H9 (cell line): ENCODE data around the gene GPD1L. TPM values are rescaled to one million over a fixed set of nuclear protein-coding genes. Genes with fewer than 3 reads are reported as not detected.

Experiments used
- DNase-seq: peaks from one replicate; pipeline ENCODE4 v3.0.0-alpha.2; 2017
- H2AFZ ChIP-seq: one replicate; pipeline ENCODE4 v1.6.1; 2013; ENCODE audit warnings: mild to moderate bottlenecking, low read length, control low read depth, moderate library complexity
- H2AK5ac ChIP-seq: 2 replicates; pipeline ENCODE4 v1.6.1; 2013; ENCODE audit warnings: low read length, control low read depth, mixed read lengths; ENCODE audit not compliant: insufficient read length
- H2BK120ac ChIP-seq: one replicate; pipeline ENCODE4 v1.6.1; 2013; ENCODE audit warnings: low read depth, mild to moderate bottlenecking, low read length, control low read depth, inconsistent platforms; ENCODE audit not compliant: poor library complexity, severe bottlenecking
- H2BK12ac ChIP-seq: 2 replicates; pipeline ENCODE4 v1.6.1; 2013; ENCODE audit warnings: low read length, control low read depth, mixed read lengths, low read depth; ENCODE audit not compliant: insufficient read length
- H2BK15ac ChIP-seq: 2 replicates; pipeline ENCODE4 v1.6.1; 2013; ENCODE audit warnings: low read depth, low read length, control low read depth
- H2BK20ac ChIP-seq: one replicate; pipeline ENCODE4 v1.6.1; 2013; ENCODE audit warnings: low read depth, mild to moderate bottlenecking, low read length, control low read depth, inconsistent platforms; ENCODE audit not compliant: poor library complexity, severe bottlenecking
- H2BK5ac ChIP-seq: 2 replicates; pipeline ENCODE4 v1.6.1; 2013; ENCODE audit warnings: low read length, control low read depth, mixed read lengths; ENCODE audit not compliant: insufficient read length
- H3K14ac ChIP-seq: 2 replicates; pipeline ENCODE4 v1.6.1; 2013; ENCODE audit warnings: low read length, control low read depth; ENCODE audit not compliant: insufficient read depth
- H3K18ac ChIP-seq: 2 replicates; pipeline ENCODE4 v1.6.1; 2013; ENCODE audit warnings: low read depth, mild to moderate bottlenecking, mixed read lengths, low read length, control low read depth; ENCODE audit not compliant: insufficient read length
- H3K23ac ChIP-seq: 2 replicates; pipeline ENCODE4 v1.6.1; 2013; ENCODE audit warnings: low read length, control low read depth, mixed read lengths, low read depth; ENCODE audit not compliant: insufficient read length
- H3K23me2 ChIP-seq: 2 replicates; pipeline ENCODE4 v1.6.1; 2013; ENCODE audit warnings: low read depth, mild to moderate bottlenecking, mixed read lengths, low read length, control low read depth; ENCODE audit not compliant: insufficient read length, poor library complexity, severe bottlenecking
- H3K27ac ChIP-seq: 2 replicates; pipeline ENCODE4 v1.5.1; 2013; ENCODE audit warnings: low read length, control low read depth, mixed read lengths, low read depth; ENCODE audit not compliant: insufficient read length
- H3K27me3 ChIP-seq: 2 replicates; pipeline ENCODE4 v1.6.1; 2013; ENCODE audit warnings: low read length, control low read depth, inconsistent platforms; ENCODE audit not compliant: insufficient read depth
- H3K4ac ChIP-seq: 2 replicates; pipeline ENCODE4 v1.6.1; 2013; ENCODE audit warnings: low read depth, mild to moderate bottlenecking, control low read depth, inconsistent platforms, low read length, moderate library complexity
- H3K4me1 ChIP-seq: 2 replicates; pipeline ENCODE4 v1.6.1; 2013; ENCODE audit warnings: low read length, control low read depth, inconsistent platforms; ENCODE audit not compliant: insufficient read depth
- H3K4me2 ChIP-seq: 2 replicates; pipeline ENCODE4 v1.6.1; 2013; ENCODE audit warnings: low read length, control low read depth, mixed read lengths; ENCODE audit not compliant: insufficient read length, insufficient read depth
- H3K56ac ChIP-seq: 2 replicates; pipeline ENCODE4 v1.6.1; 2013; ENCODE audit warnings: low read depth, mild to moderate bottlenecking, mixed read lengths, low read length, control low read depth; ENCODE audit not compliant: insufficient read length
- H3K79me1 ChIP-seq: 2 replicates; pipeline ENCODE4 v1.6.1; 2013; ENCODE audit warnings: low read depth, mild to moderate bottlenecking, moderate library complexity, low read length, control low read depth, inconsistent platforms; ENCODE audit not compliant: insufficient read depth, poor library complexity, severe bottlenecking
- H3K79me2 ChIP-seq: 2 replicates; pipeline ENCODE4 v1.6.1; 2013; ENCODE audit warnings: low read length, control low read depth, inconsistent platforms; ENCODE audit not compliant: insufficient read depth
- H3K9ac ChIP-seq: 2 replicates; pipeline ENCODE4 v1.6.1; 2013; ENCODE audit warnings: low read length, control low read depth, mixed read lengths; ENCODE audit not compliant: insufficient read length; ENCODE audit errors: extremely low read depth
- H3K9me3 ChIP-seq: one replicate; pipeline ENCODE4 v1.6.1; 2013; ENCODE audit warnings: low read depth, low read length, inconsistent platforms; ENCODE audit not compliant: control insufficient read depth
- H3T11ph ChIP-seq: one replicate; pipeline ENCODE4 v1.6.1; 2013; ENCODE audit warnings: mild to moderate bottlenecking, low read length, control low read depth, inconsistent platforms
- H4K20me1 ChIP-seq: one replicate; pipeline ENCODE4 v1.6.1; 2013; ENCODE audit not compliant: control insufficient read depth, insufficient read length, insufficient read depth
- H4K5ac ChIP-seq: 2 replicates; pipeline ENCODE4 v1.6.1; 2013; ENCODE audit warnings: low read depth, mild to moderate bottlenecking, mixed read lengths, low read length, control low read depth; ENCODE audit not compliant: insufficient read length
- H4K8ac ChIP-seq: replicated peaks from 2 replicates; pipeline ENCODE4 v1.6.1; 2013; ENCODE audit warnings: low read length, control low read depth, mixed read lengths, low read depth; ENCODE audit not compliant: insufficient read length
- H4K91ac ChIP-seq: 2 replicates; pipeline ENCODE4 v1.6.1; 2013; ENCODE audit warnings: low read depth, mild to moderate bottlenecking, moderate library complexity, mixed read lengths, low read length, control low read depth; ENCODE audit not compliant: insufficient read length
- H3K27ac Mint-ChIP-seq, 3 experiments: 2 replicates in 2 of 3; 3 replicates in 1 of 3; pipeline ENCODE4 v1.8.0; 2020 to 2021; ENCODE audit warnings: mixed read lengths in 3 of 3, mild to moderate bottlenecking in 1 of 3, moderate library complexity in 1 of 3
- H3K27me3 Mint-ChIP-seq: 2 replicates; pipeline ENCODE4 v1.8.0; 2021; ENCODE audit warnings: low read depth, mild to moderate bottlenecking, moderate library complexity, mixed read lengths
- H3K36me3 Mint-ChIP-seq, 3 experiments: 2 replicates in 2 of 3; 3 replicates in 1 of 3; pipeline ENCODE4 v1.8.0; 2020 to 2021; ENCODE audit warnings: low read depth in 3 of 3, mixed read lengths in 3 of 3; ENCODE audit not compliant: insufficient read depth in 1 of 3
- H3K4me1 Mint-ChIP-seq, 2 experiments: 2 replicates each; pipeline ENCODE4 v1.8.0; 2020; ENCODE audit warnings: mixed read lengths in 2 of 2
- H3K4me3 Mint-ChIP-seq, 2 experiments: 2 replicates in 1 of 2; 3 replicates in 1 of 2; pipeline ENCODE4 v1.8.0; 2020 to 2021; ENCODE audit warnings: mild to moderate bottlenecking in 2 of 2, mixed read lengths in 2 of 2, moderate library complexity in 1 of 2
- H3K9me3 Mint-ChIP-seq, 2 experiments: 2 replicates in 1 of 2; 3 replicates in 1 of 2; pipeline ENCODE4 v1.8.0; 2020; ENCODE audit warnings: mild to moderate bottlenecking in 2 of 2, mixed read lengths in 2 of 2, moderate library complexity in 1 of 2
- WGBS: extraction: QIAGEN DNeasy Blood & Tissue Kit; methylation state at CpG from one replicate; pipeline ENCODE4 v1.1.7; 2013; ENCODE audit warnings: missing lambda C conversion rate, low lambda C conversion rate, mixed read lengths; ENCODE audit not compliant: insufficient read length; ENCODE audit errors: extremely low coverage; 5-methylcytosine and 5-hydroxymethylcytosine counted together
- total RNA-seq: library from RNA; stranded (reverse); gene quantifications from 2 replicates; pipeline ENCODE4 v1.2.1, GENCODE V29; 2021
- TF ChIP-seq, protein P1 (sequence below): fragments of 200-600 bp; sonication (generic); conservative IDR thresholded peaks from 3 replicates; pipeline ENCODE4 v1.8.0; 2021; ENCODE audit warnings: antibody characterized with exemption, mild to moderate bottlenecking

The GPD1L gene
- total RNA-seq, 1 experiment from 2014 or later: 3.7 TPM

DNA sequence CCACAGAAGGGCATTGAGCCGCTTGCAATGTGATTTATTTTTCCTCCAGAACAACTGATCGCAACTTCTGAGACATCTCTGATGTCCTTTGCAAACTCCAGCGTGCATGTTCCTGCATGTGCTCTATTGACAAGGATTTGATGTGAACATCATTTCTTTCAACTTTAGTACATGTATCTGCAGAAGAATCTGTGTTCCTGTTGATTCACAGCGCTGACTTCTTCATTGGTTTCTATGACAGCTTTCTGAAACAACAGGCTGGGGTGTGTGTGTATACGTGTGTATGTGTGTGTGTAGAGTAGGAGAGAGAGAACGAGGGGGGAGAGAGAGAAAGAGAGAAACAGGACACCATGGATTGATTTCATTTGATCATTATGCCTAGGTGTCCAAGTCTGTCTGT, 75.4 kb downstream of the GPD1L start:
- H3K27me3 ChIP-seq: no peaks in the 10 kb centered on the region
- peaks cover 2% of the 10 kb centered on the region for H3K27me3 Mint-ChIP-seq
- no peak overlapping the region for H3K27ac Mint-ChIP-seq
- H3K56ac ChIP-seq: no peak overlapping the region
- no peaks in the 10 kb centered on the region for H3K79me1 ChIP-seq
- H4K8ac ChIP-seq: no peak overlapping the region
- no peak overlapping the region for H2AFZ ChIP-seq
- H3K9me3 ChIP-seq: no peaks in the 10 kb centered on the region
- H3K79me2 ChIP-seq: no peaks in the 10 kb centered on the region
- H4K20me1 ChIP-seq: no peaks in the 10 kb centered on the region
- no peaks in the 10 kb centered on the region for H3K9me3 Mint-ChIP-seq
- no peaks in the 10 kb centered on the region for H3K36me3 Mint-ChIP-seq
- no peak overlapping the region for H3K27ac ChIP-seq
- no CpG with 5 or more reads among the region's 6 CpGs for WGBS
- H2BK15ac ChIP-seq: no peak overlapping the region
- H3K4me1 ChIP-seq: no peaks in the 10 kb centered on the region
- H3K9ac ChIP-seq: no peak overlapping the region
- TF ChIP-seq, protein P1, sequence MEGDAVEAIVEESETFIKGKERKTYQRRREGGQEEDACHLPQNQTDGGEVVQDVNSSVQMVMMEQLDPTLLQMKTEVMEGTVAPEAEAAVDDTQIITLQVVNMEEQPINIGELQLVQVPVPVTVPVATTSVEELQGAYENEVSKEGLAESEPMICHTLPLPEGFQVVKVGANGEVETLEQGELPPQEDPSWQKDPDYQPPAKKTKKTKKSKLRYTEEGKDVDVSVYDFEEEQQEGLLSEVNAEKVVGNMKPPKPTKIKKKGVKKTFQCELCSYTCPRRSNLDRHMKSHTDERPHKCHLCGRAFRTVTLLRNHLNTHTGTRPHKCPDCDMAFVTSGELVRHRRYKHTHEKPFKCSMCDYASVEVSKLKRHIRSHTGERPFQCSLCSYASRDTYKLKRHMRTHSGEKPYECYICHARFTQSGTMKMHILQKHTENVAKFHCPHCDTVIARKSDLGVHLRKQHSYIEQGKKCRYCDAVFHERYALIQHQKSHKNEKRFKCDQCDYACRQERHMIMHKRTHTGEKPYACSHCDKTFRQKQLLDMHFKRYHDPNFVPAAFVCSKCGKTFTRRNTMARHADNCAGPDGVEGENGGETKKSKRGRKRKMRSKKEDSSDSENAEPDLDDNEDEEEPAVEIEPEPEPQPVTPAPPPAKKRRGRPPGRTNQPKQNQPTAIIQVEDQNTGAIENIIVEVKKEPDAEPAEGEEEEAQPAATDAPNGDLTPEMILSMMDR: no peak
- H2BK12ac ChIP-seq: no peak overlapping the region
- no peak overlapping the region for H3K4ac ChIP-seq
- no peak overlapping the region for H3K23ac ChIP-seq
- H2BK20ac ChIP-seq: no peak overlapping the region
- no peak overlapping the region for H2BK5ac ChIP-seq
- no peak overlapping the region for H2AK5ac ChIP-seq
- no peak overlapping the region for H4K91ac ChIP-seq
- no peak overlapping the region for H2BK120ac ChIP-seq
- H3K4me1 Mint-ChIP-seq: peaks cover 10 to 19% of the 10 kb centered on the region in 2 experiments
- H3T11ph ChIP-seq: no peak overlapping the region
- no peak overlapping the region for H3K4me3 Mint-ChIP-seq
- no peaks in the 10 kb centered on the region for H3K23me2 ChIP-seq
- H3K14ac ChIP-seq: no peak overlapping the region
- H4K5ac ChIP-seq: no peak overlapping the region
- H3K18ac ChIP-seq: no peak overlapping the region
- no peak for DNase-seq
- no peak overlapping the region for H3K4me2 ChIP-seq
